ENCODE results near the gene TRMT11. TPM values are rescaled to one million over a fixed set of nuclear protein-coding genes. Genes with fewer than 3 reads are reported as not detected.

Gene TRMT11
- total RNA-seq, 2 donors from 2014 or later, result 29.4 to 35.4 TPM

GRCh38 chr6:126054258-126054702 lies 67.9 kb downstream of the TRMT11 start:
- H3K27me3 ChIP-seq (ENCODE audit: control insufficient read depth, insufficient read depth, low read length, poor library complexity, severe bottlenecking), result no peaks in the 10 kb centered on the region
- H3K9ac ChIP-seq (ENCODE audit: extremely low read depth, low read length, poor library complexity, severe bottlenecking), result no peak overlapping the region
- H3K27me3 Mint-ChIP-seq (ENCODE audit: insufficient read depth), result no peaks in the 10 kb centered on the region
- 94 to 100% methylated on average over 3 to 4 of the region's 4 CpGs for WGBS, 2 experiments (ENCODE audit: insufficient coverage in 1 of 2, insufficient read length in 1 of 2)
- H3K4me1 ChIP-seq (ENCODE audit: control insufficient read depth, insufficient read depth, low read length), result no peaks in the 10 kb centered on the region
- H3K27ac ChIP-seq (ENCODE audit: low read depth, low read length), result no peak overlapping the region
- H3K4me3 ChIP-seq (ENCODE audit: low read length), result no peak overlapping the region
- TF ChIP-seq CTCF (conservative IDR thresholded peaks at IDR 0.05), result no peak
- H3K36me3 ChIP-seq (ENCODE audit: control insufficient read depth, insufficient read depth, low read length), result peaks cover 3% of the 10 kb centered on the region
- no peak overlapping the region for H3K27ac Mint-ChIP-seq
- no peak overlapping the region for H3K4me3 Mint-ChIP-seq
- no peaks in the 10 kb centered on the region for H3K9me3 Mint-ChIP-seq
- H3K9me3 ChIP-seq (ENCODE audit: control insufficient read depth, low read length), result no peaks in the 10 kb centered on the region
- no peaks in the 10 kb centered on the region for H3K4me1 Mint-ChIP-seq
- no peak for DNase-seq
- peaks cover 19% of the 10 kb centered on the region for H3K36me3 Mint-ChIP-seq (ENCODE audit: low read depth)

DNA sequence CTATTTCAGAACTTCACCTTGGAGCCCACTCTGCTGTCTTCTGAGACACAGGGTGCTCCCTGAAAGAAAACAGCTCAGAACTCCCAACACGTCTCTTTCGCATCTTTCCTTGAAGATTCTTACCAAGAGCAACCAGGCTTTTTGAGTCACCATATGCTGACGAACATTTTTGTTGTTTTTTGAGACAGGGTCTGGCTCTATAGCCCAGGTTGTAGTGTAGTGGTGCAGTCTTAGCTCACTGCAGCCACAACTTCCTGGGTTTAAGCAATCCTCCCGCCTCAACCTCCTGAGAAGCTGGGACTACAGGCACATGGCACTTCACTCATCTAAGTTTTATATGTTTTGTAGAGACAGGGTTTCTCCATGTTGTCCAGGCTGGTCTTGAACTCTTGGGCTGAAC lies 68.5 kb downstream of the TRMT11 start:
- no peaks in the 10 kb centered on the region for H3K27me3 Mint-ChIP-seq (ENCODE audit: insufficient read depth)
- TF ChIP-seq CTCF (conservative IDR thresholded peaks at IDR 0.05), result no peak
- WGBS, 2 experiments (ENCODE audit: insufficient coverage in 1 of 2, insufficient read length in 1 of 2), result 92% methylated on average over 4 of the region's 4 CpGs
- Histone ChIP-seq H3K27ac (ENCODE audit: low read depth, low read length) (no peak overlapping the region), H3K9ac (ENCODE audit: extremely low read depth, low read length, poor library complexity, severe bottlenecking) (no peak overlapping the region), H3K9me3 (ENCODE audit: control insufficient read depth, low read length) (no peaks in the 10 kb centered on the region), H3K4me1 (ENCODE audit: control insufficient read depth, insufficient read depth, low read length) (no peaks in the 10 kb centered on the region), H3K27me3 (ENCODE audit: control insufficient read depth, insufficient read depth, low read length, poor library complexity, severe bottlenecking) (no peaks in the 10 kb centered on the region), H3K36me3 (ENCODE audit: control insufficient read depth, insufficient read depth, low read length) (peaks cover 7% of the 10 kb centered on the region), H3K4me3 (ENCODE audit: low read length) (no peak overlapping the region)
- H3K27ac Mint-ChIP-seq, result no peak overlapping the region
- no peaks in the 10 kb centered on the region for H3K4me1 Mint-ChIP-seq
- peaks cover 19% of the 10 kb centered on the region for H3K36me3 Mint-ChIP-seq (ENCODE audit: low read depth)
- no peak overlapping the region for H3K4me3 Mint-ChIP-seq
- no peaks in the 10 kb centered on the region for H3K9me3 Mint-ChIP-seq
- DNase-seq, result no peak

- H3K27ac Mint-ChIP-seq, result no peak overlapping the region
- peaks cover 23% of the 10 kb centered on the region for H3K36me3 Mint-ChIP-seq (ENCODE audit: low read depth)
- Histone ChIP-seq H3K36me3 (ENCODE audit: control insufficient read depth, insufficient read depth, low read length) (peaks cover 10% of the 10 kb centered on the region), H3K4me1 (ENCODE audit: control insufficient read depth, insufficient read depth, low read length) (no peaks in the 10 kb centered on the region), H3K4me3 (ENCODE audit: low read length) (no peak overlapping the region), H3K9ac (ENCODE audit: extremely low read depth, low read length, poor library complexity, severe bottlenecking) (no peak overlapping the region), H3K9me3 (ENCODE audit: control insufficient read depth, low read length) (no peaks in the 10 kb centered on the region), H3K27me3 (ENCODE audit: control insufficient read depth, insufficient read depth, low read length, poor library complexity, severe bottlenecking) (no peaks in the 10 kb centered on the region), H3K27ac (ENCODE audit: low read depth, low read length) (no peak overlapping the region)
- no peak for DNase-seq
- no peaks in the 10 kb centered on the region for H3K27me3 Mint-ChIP-seq (ENCODE audit: insufficient read depth)
- no peaks in the 10 kb centered on the region for H3K9me3 Mint-ChIP-seq
- WGBS, 2 experiments (ENCODE audit: insufficient coverage in 1 of 2, insufficient read length in 1 of 2), result 94 to 100% methylated on average over 3 to 4 of the region's 4 CpGs
- no peak overlapping the region for H3K4me3 Mint-ChIP-seq
- no peaks in the 10 kb centered on the region for H3K4me1 Mint-ChIP-seq
- no peak for TF ChIP-seq CTCF (conservative IDR thresholded peaks at IDR 0.05)
Measured at GRCh38 chr6:126055449-126055848, 69.1 kb downstream of the TRMT11 start.
